ENCODE data around the gene SDSL.

DNA sequence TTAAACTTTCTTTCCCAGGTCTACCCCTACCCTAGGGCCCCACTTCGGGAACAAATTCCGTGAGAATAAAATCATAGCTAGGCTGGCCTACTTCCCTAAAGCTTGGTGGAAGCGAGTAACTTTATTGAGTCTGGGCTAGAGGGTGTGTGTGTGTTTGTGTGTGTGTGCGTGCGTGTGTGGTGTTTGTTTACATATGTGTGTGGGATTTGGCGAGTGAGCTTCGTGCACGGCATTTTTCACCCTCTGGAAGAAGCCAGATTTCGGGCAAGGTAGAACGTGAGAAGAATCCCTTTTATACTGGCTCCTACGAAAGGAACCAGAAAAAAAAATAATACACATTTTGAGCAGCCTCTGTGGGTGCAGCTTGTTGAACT lies 57.0 kb downstream of the SDSL start:
- TF ChIP-seq, protein P1, sequence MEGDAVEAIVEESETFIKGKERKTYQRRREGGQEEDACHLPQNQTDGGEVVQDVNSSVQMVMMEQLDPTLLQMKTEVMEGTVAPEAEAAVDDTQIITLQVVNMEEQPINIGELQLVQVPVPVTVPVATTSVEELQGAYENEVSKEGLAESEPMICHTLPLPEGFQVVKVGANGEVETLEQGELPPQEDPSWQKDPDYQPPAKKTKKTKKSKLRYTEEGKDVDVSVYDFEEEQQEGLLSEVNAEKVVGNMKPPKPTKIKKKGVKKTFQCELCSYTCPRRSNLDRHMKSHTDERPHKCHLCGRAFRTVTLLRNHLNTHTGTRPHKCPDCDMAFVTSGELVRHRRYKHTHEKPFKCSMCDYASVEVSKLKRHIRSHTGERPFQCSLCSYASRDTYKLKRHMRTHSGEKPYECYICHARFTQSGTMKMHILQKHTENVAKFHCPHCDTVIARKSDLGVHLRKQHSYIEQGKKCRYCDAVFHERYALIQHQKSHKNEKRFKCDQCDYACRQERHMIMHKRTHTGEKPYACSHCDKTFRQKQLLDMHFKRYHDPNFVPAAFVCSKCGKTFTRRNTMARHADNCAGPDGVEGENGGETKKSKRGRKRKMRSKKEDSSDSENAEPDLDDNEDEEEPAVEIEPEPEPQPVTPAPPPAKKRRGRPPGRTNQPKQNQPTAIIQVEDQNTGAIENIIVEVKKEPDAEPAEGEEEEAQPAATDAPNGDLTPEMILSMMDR (conservative IDR thresholded peaks at IDR 0.05): no peak
- TF ChIP-seq ZFX (IDR thresholded peaks at IDR 0.05): no peak
